GM19455 (cell line): ENCODE data around the gene PPFIA2.

Experiments
- ATAC-seq: cut with Tn5 transposase; IDR thresholded peaks from one replicate; pipeline ENCODE4 v1.9.1; 2021; ENCODE audit not compliant: unreplicated experiment

The PPFIA2 gene

DNA sequence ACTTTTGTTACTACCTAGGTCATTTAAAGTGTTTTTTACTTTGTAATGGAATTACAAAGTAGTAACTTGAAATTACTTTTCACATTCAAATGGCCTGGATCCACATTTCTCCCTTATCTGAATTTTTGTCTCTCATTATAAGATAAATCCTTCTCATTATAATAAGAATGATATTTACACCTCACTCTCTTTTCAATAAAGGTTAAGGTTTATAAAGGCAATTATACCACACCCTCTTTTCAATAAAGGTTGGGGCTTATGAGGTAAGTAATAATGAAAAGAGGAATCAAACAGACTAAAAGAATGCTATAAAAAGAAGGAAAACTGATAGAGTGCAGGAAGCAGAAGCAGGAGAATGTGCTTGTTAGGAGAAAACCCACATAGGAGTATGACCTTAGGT, 470.5 kb downstream of the PPFIA2 start:
- ATAC-seq: no peak

DNA sequence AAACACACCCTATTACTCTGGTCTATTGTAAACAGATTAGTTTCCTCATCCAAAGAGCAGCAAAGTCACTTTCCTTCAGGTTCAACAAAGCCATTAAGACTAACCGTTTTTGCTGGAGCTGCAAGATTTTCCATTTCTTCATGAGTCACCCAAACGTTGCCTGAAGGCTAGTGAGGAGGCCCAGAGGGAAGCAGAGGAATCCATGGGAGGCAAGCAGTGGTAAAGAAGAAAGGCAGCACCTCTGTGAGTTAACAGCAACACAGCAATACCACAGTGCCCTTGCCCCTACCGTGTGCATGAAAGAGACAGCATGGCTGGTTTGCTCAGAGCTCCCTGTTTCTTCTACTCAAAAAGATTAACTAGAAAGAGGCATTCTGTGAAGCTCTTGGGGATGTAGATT, 475.0 kb downstream of the PPFIA2 start:
- ATAC-seq: no peak

DNA sequence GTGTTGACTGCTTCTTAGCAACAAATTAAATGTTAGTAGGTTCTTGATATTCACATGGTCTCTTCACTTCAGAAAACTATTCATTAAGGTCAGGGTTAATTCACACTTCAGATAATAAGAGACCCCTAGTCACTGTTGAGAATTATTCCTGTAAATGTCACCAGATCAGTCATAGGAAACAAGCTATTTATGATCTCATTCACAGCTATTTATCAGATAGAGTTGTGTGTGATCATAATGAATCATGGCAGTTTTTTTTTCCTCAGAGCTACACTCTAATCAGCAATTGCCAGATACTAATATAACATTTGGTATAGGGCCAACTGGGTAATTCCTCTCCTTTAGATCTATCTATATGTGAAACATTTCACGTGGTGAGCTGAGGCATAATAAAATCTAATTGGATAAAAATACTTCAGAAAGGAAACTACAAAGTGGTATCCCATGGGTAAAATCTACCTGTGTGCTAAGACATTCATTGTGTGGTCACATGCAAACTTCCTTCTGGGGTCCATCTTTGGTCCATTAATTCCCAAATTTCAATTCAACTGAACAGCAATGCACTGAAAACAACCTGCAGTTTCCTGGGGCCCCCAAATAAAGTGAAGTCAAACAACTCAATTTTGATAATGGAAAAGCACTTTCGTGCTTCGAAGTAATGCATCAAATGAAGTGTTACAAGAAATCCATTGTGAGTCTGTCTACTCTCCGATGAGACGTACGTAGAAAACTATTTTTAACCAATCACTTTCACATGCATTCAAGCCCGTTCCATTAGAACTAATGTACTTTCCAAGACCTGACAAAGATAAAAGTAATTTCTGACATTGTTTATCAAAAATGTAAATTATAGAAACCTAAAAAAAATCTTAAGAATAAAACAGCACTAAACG, 484.3 kb downstream of the PPFIA2 start:
- no peak for ATAC-seq

- no peak for ATAC-seq
These were observed 488.8 kb downstream of the PPFIA2 start for GRCh38 chr12:81270385-81270784.

GRCh38 chr12:81263072-81263471, 496.1 kb downstream of the PPFIA2 start:
- no peak for ATAC-seq

DNA sequence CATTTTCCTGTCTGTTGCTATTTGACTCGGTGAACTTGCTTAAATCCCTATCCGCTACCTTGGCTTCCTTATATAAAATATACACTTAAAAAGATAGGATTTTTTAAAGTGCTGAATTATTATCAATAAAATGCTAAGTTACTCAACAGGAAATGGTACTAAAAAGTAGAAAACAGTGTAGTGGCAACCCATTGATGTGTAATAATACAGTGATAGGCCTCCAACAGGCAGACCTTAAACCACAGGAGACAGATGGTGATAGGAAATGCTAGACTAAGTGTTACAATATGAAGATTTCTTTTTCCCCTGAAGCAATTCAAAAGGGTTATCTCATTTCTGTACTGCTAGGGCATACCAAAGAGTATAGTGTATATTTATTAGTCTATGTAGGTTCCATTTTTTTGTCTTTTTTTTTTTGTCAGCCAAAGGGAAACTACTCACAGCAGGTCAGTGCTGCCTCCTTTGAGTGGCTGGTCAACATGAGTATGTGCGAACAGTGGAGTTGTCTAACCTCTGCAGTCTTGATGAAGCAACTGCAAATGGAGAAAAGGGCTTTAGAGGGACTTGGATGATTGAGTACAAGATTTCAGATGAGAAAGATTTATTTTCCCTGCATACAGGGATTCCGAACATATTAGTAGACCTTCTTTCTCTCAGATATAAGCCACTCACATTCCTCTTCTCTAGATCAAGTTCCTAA, 497.5 kb downstream of the PPFIA2 start:
- no peak for ATAC-seq

GRCh38 chr12:81259360-81259759, 499.8 kb downstream of the PPFIA2 start:
- ATAC-seq: no peak

GRCh38 chr12:81257947-81258551, 501.1 kb downstream of the PPFIA2 start:
- ATAC-seq: no peak

DNA sequence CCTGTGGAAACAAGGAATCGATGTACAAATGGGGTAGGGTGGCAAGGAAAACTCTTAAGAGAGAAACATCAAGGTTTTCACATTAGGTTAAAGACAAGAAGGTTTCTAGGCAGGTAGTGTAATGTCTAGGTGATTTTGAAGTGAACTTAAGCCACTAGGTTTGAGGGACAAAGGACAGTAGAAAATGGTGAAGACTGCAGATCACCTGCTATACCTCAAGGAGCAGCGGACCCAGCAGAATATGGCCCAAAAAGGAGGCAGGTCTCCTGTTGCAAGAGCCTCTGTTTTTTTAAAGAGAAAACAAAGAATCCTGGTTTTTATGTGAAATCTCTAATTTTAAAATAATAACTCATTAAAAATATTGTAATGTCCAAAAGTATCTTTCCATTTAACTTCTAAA, 503.2 kb downstream of the PPFIA2 start:
- no peak for ATAC-seq

GRCh38 chr12:81255456-81255855, 503.7 kb downstream of the PPFIA2 start:
- ATAC-seq: no peak

DNA sequence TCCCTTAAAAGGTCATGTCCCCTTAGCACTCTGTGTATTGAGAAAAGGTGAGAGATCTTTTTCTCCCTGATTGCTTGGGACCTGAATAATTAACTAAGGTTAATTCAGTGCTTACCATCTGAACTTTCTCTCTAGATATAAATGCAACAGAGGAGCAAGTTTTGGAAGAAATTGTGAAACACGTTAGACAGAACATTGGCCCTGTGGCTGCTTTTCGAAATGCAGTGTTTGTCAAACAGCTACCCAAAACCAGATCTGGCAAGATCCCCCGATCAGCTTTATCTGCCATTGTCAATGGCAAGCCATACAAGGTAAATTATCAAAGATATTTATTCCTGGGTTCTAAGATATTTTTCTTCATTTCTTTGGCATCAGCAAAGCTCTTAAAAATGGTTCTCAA, 505.8 kb downstream of the PPFIA2 start:
- no peak for ATAC-seq

GRCh38 chr12:81252228-81252627, 506.9 kb downstream of the PPFIA2 start:
- no peak for ATAC-seq

DNA sequence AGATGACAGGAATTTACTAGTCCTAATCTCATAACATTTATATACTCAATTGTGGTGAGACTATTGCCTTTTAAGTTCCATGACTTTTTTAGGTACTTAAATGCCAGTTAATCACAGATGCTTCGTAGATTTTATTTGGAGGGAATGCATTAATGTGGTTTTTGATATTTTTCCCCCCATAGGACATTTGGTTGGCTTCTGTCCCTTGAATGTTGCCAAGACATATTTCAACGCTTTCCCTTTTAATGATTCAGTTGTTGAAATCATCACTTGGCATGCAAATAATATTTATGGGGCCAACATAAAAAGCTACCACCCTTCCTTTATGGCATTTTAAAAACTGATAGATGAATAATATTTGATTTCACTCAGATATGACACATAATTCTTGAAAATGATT, 509.2 kb downstream of the PPFIA2 start:
- no peak for ATAC-seq

- no peak for ATAC-seq
These were observed 513.1 kb downstream of the PPFIA2 start for GRCh38 chr12:81245907-81246570.

DNA sequence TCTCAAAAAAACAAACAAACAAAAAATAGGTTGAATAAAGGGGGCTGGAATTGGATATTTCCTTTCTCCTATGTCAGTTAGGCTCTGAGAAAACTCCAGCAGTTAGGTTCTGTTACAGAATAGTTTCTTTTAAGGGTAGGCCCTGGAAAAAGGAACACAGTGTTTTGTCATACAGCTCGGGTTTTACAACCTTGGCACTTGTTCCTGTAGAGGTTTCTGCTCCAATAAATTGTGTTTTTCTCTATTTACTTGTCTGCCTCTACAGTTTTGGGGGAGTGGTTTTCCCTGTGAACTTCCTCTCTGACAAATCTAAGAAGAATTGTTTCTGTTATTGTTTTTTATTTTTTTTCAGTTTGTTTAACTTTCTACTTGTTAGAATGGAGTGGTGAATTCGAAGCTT, 513.7 kb downstream of the PPFIA2 start:
- no peak for ATAC-seq

- ATAC-seq: no peak
These were observed 527.4 kb downstream of the PPFIA2 start for GRCh38 chr12:81231574-81232368.

GRCh38 chr12:81229759-81230158, 529.4 kb downstream of the PPFIA2 start:
- no peak for ATAC-seq

DNA sequence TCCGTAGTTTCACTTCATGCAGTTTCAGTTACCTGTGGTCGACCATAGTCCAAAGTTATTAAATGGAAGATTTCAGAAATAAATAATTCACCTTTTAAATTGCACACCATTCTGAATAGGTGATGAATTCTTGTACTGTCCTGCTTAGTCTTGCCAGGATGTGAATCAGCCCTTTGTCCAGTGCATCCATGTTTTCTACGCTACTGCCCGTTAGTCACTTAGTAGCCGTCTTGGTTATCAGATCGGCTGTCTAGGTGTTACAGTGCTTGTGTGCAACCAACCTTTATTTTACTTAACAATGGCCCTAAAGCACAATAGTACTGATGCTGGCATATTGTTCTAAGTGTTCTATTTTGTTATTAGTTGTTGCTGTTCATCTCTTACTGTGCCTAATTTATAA, 534.5 kb downstream of the PPFIA2 start:
- no peak for ATAC-seq

- no peak for ATAC-seq
These were observed 536.1 kb downstream of the PPFIA2 start for GRCh38 chr12:81222846-81223592.

DNA sequence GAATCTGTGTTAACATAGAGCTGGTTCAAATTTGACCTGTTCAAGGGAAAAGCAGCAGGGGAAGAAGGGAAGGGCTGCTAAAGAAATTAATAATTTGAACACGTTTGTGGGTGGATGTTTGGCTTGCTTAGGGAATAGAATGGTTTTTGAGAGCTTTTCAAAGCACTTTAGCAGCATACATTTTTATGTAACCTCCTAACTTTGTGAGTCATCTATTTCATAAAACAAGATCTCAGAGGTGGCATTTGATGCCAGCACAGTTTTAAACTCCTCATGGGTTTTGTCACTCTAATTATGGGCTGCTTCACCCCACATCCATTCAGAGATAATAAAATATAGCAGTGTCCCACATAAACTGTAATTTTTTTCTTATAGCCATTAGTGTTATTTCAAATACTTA, 537.5 kb downstream of the PPFIA2 start:
- ATAC-seq: no peak
